GM18526 (cell line): ENCODE measurements around the gene DIS3L2.

ENCODE experiments used
- POLR2A ChIP-seq: IDR thresholded peaks from 3 replicates; pipeline ENCODE4 v1.6.1; 2011; ENCODE audit not compliant: insufficient read length; ENCODE audit errors: extremely low read depth

Gene DIS3L2

GRCh38 chr2:232225895-232226294 is 264.4 kb downstream of the DIS3L2 start:
- no peak for TF ChIP-seq POLR2A

GRCh38 chr2:232228332-232228731 is 266.8 kb downstream of the DIS3L2 start:
- TF ChIP-seq POLR2A: no peak

GRCh38 chr2:232228971-232229894 is 267.7 kb downstream of the DIS3L2 start:
- no peak for TF ChIP-seq POLR2A

GRCh38 chr2:232229911-232230310 is 268.4 kb downstream of the DIS3L2 start:
- no peak for TF ChIP-seq POLR2A

GRCh38 chr2:232230560-232230959 is 269.0 kb downstream of the DIS3L2 start:
- TF ChIP-seq POLR2A: no peak

- no peak for TF ChIP-seq POLR2A
Measured at GRCh38 chr2:232231554-232231953, 270.0 kb downstream of the DIS3L2 start.

GRCh38 chr2:232232915-232233314 is 271.4 kb downstream of the DIS3L2 start:
- no peak for TF ChIP-seq POLR2A

- TF ChIP-seq POLR2A: no peak
Measured at GRCh38 chr2:232234922-232235615, 273.6 kb downstream of the DIS3L2 start.

- no peak for TF ChIP-seq POLR2A
Measured at GRCh38 chr2:232235716-232236115, 274.2 kb downstream of the DIS3L2 start.

GRCh38 chr2:232236200-232236599 is 274.7 kb downstream of the DIS3L2 start:
- TF ChIP-seq POLR2A: no peak

GRCh38 chr2:232237464-232237863 is 276.0 kb downstream of the DIS3L2 start:
- TF ChIP-seq POLR2A: no peak

- no peak for TF ChIP-seq POLR2A
Measured at GRCh38 chr2:232238108-232238507, 276.6 kb downstream of the DIS3L2 start.

GRCh38 chr2:232238596-232238995 is 277.1 kb downstream of the DIS3L2 start:
- no peak for TF ChIP-seq POLR2A

GRCh38 chr2:232239951-232240681 is 278.6 kb downstream of the DIS3L2 start:
- no peak for TF ChIP-seq POLR2A

GRCh38 chr2:232240906-232241305 is 279.4 kb downstream of the DIS3L2 start:
- no peak for TF ChIP-seq POLR2A

GRCh38 chr2:232242316-232242715 is 280.8 kb downstream of the DIS3L2 start:
- TF ChIP-seq POLR2A: no peak

GRCh38 chr2:232245111-232245510 is 283.6 kb downstream of the DIS3L2 start:
- TF ChIP-seq POLR2A: no peak
